DMS153 treated with DMSO at 0.1 percent for 48 hours (cell line): ENCODE measurements around the gene FOSL1.

Source experiments
- DNase-seq: peaks from one replicate; lab custom pipeline; 2025; ENCODE audit not compliant: unreplicated experiment; lab: John Stamatoyannopoulos, UW

Gene FOSL1

GRCh38 chr11:65900125-65900898 is at the start of gene FOSL1:
TSS of gene FOSL1 (minus strand) at chr11:65900388. CDS start at chr11:65900339, 49 bp downstream.
- DNase-seq, result peak; percentile 56

DNA sequence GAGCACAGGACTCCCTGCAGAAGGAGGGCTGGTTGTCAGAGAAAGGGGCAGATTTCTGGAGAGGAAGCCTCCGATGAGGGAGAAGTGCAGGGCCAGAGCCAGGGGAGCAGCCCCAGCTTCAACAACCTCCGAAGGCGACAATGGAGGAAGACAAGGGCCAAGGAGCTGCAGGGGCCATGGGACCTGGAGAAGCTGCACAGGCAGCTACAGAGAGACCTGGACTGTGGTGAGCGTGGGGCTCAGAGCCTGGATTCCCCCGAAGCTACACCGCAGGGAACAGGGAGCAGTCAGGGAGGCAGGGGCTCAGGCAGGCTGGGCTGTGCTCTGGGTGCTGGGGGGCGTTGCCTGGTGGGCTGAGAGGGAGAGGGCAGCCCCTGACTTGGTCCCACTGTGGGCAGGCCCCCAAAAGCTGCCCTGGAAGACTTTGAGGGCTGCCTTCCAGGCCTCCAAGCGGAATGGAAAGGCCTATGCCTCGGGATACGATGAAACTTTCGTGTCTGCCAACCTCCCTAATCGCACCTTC is 47.5 kb upstream of the FOSL1 start:
- no peak for DNase-seq

GRCh38 chr11:65947133-65947532 is 46.9 kb upstream of the FOSL1 start:
- no peak for DNase-seq

GRCh38 chr11:65946655-65947054 is 46.5 kb upstream of the FOSL1 start:
- no peak for DNase-seq

- DNase-seq, result no peak
These were observed 45.9 kb upstream of the FOSL1 start for GRCh38 chr11:65945941-65946558.

- no peak for DNase-seq
These were observed 45.3 kb upstream of the FOSL1 start, which contains the start of gene TSGA10IP for GRCh38 chr11:65945430-65945911. TSS of gene TSGA10IP (plus strand) at chr11:65945480. CDS start at chr11:65945676, 196 bp downstream.

GRCh38 chr11:65944767-65945166 is 44.6 kb upstream of the FOSL1 start:
- DNase-seq, result no peak

GRCh38 chr11:65944191-65944590 is 44.0 kb upstream of the FOSL1 start:
- DNase-seq, result no peak

- no peak for DNase-seq
These were observed 42.3 kb upstream of the FOSL1 start for GRCh38 chr11:65942531-65942930.

- DNase-seq, result no peak
These were observed 41.6 kb upstream of the FOSL1 start for GRCh38 chr11:65941720-65942310.

DNA sequence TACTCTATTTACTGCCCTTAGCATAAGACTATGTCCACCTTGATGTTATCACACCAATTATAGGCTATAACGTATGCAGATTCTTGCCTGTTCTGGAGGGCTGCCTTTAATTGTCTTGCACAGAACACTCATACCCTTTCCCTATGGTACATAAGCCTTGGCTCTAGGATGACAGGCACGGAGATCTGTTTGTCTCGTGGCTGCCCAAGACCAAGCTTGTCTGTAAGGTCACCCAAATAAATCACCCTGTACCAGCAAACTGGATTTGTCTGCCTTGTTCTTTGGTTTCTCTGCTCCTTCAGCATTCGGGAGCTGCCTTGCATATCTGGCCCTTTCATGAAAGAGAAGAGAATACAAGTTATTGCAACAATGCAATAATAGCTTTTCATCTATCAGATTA is 37.6 kb upstream of the FOSL1 start:
- DNase-seq, result no peak

- DNase-seq, result no peak
These were observed 33.8 kb upstream of the FOSL1 start for GRCh38 chr11:65934014-65934413.

DNA sequence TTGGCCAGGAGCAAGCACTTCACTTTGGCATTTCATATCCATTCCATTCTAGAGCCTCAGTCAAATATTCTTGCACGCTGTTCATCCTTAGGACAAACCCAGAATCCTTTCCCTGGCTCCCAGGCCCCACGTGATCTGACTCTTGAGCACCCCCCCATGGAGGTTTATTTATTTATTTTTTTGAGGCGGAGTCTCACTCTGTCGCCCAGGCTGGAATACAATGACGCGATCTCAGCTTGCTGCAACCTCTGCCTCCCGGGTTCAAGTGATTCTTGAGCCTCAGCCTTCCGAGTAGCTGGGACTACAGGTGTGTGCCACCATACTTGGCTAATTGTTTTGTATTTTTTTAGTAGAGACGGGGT is 32.4 kb upstream of the FOSL1 start:
- DNase-seq, result no peak

DNA sequence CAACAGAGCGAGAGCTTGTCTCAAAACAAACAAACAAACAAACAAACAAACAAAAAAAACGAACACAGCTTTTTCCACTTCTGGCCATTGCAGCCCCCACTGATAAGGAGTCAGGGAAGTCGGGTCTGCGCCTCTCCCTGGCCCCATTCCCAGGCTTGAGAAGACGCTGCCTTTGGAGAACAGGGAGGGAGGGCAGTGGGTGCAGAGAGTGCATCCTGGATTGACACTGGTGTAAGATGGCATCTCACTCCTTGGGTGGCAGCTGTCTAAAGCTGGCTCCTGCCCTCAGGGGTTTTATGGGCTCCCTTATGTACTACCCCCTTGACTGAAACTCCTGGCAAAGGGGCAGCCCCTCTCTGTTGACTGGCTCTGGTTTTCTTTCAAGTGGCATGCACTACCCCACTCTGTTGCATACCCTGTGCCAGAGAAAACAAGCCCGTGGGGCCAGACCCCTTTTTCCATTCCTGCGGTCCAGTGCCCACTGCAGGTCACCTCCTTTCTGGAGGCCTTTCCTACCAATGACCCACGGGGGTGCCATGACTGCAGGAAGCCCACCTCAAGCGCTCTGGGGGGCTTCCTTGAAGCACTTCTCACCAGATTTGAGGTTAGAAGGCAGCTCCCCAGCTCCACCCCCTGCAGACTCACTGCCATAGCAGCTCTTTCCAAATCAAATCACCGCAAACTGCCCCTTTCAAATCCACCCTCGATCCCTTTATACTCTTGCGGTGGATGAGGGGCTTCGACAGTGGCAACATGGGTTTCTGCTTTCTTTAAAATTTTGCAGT is 31.8 kb upstream of the FOSL1 start:
- no peak for DNase-seq

DNA sequence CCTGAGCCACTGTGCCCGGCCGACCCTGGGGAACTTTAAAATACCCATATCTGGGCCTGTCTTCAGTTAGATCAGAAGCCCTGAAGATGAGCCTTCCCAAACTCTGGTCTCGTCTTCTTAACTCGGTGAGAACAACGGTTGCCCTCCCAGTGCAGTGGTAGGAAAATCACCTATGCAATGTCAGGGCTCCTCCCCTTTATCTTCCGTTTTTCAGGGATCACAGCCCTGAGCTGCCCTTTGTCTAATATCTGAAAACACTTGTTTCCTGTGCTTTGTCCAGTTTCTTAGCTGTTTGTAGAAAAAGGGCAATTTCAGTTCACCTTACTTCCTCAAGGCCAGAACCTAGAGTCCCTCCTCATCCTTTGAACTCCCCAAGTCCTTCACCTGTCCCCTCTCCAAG is 28.5 kb upstream of the FOSL1 start:
- DNase-seq, result no peak

DNA sequence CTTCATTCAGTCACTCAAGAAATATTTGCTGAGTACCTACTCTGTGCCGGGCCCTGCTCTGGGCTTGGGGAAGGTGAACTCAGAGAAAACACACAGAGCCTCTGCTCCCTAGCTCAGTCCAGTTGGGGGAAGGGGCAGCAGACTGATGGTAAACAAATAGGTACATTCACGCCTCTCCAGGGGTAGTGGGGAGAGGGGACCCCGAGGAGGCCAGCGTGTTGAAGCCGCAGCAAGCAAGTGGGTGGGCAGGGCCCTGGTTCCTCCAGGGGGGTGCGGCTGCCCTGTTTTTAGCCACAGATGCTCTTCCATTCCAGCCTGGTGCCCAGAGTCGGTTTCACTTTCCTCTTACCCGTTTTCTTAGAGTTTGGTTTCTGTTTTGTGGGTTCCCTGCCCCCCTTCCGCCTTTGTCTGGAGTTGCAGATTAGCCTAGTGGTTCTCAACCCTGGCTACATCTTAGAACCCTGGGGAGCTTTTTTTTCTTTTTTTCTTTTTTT is 27.8 kb upstream of the FOSL1 start:
- no peak for DNase-seq

DNA sequence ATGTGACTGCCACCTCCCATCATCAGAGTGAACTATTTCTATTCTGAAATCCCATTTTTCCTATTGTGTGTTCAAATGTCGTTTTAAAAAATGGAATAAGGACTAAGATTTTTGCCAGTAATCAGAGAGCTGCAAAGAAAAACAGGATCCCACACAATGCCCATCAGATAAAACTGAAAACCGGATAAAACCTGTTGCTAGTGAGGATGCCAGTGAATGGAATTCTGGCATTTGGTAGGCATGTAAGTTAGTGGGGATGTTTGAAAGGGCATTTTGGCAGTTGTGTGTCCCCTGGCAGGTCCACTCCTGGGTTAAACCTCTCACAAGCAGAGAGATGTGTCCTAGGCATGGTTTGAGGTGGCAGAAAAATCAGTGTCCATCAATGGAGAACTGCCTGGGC is 25.2 kb upstream of the FOSL1 start:
- DNase-seq, result no peak

DNA sequence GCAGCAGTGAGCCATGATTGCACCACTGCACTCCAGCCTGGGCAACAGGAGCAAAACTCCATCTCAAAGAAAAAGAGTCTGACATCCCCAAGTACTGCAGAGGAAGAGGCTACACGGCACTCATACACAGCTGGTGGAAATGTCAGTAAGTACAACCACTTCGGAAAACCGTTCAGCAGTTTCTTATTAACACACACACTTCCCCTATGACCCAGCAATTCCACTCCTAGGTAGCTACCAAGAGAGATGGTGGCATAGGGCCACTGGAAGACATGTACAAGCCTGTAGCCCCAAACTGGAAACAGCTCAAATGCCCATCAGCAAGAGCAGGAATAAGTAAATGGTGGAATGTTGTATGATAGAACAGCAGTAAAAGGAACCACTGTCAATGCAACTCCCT is 22.4 kb upstream of the FOSL1 start:
- no peak for DNase-seq

GRCh38 chr11:65921876-65922275 is 21.7 kb upstream of the FOSL1 start:
- DNase-seq, result no peak

DNA sequence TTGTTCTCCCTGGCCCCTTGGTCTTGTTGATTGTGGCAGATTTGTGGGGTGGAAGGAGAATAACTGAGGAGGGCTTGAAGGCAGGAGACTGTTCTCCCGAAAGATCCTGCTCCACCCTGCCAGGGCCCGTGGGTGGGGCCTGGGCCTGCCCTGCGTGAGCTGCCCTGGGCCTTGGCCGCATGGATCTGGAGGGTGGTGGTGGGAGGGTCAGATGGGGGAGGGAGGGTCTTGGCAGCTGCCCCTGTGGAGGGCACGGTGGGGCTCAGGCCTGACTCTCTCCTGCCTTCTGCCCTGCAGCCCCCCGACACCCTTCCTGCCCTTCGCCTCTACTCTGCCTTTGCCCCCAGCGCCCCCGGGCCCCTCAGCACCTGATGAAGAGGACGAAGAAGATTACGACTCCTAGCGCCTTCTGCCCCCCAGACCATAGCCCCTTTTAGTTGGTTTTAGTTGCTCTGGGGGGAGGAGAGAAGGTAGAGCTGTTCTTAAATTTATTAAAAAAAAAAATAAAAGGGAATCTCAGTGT is 20.9 kb upstream of the FOSL1 start:
- DNase-seq, result no peak

DNA sequence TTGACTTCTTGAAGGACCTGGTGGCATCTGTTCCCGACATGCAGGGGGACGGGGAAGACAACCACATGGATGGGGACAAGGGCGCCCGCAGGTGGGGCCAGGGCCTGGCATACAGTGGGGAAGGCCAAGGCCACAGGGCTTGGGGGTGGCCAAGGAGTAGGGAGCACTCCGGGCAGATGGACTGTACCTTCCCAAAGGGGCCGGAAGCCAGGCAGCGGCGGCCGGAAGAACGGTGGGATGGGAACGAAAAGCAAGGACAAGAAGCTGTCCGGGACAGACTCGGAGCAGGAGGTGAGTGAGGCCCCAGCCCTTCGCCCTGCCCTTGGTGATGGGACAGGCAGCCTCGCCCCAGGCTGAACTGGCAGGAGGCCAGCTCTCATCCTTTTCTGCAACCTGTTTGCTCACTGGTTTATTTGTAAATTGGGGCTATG is 20.2 kb upstream of the FOSL1 start:
- DNase-seq, result no peak
